Femur (tissue), 1 donor: ENCODE measurements around the gene MYOCOS.
"Not testable (repeated sequence)": the region's sequence is repeated elsewhere in the genome, so short reads cannot be mapped to it uniquely, and the experiment has no call there.

Source experiments
- DNase-seq: peaks from one replicate; pipeline ENCODE4 v3.0.0-alpha.2; 2017

Gene MYOCOS, protein sequence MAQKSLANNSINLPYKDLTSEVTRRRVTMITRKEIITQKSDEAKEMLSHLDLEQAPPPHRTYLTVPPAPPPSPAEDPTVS

DNA sequence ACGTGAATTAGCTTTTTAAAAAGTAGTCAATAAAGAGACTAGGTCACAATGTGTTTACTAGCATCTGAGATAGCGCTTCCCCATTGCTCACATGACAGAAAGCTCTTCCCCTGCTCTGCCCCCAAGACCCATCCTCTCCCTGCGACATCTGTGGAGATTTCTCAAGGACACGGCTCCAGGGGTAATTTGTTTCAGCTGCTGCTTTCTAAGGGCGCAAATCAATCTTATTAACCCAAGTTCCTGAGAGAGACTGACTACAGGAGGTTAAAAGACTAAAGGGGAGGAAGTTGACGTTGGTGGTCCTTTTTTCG lies at the start of gene MYOCOS:
Gene MYOCOS, plus strand, starts transcription at position 92 of the 311 bp plus-strand sequence. CDS start 1,641 bp downstream, outside the sequence.
- DNase-seq = no peak

DNA sequence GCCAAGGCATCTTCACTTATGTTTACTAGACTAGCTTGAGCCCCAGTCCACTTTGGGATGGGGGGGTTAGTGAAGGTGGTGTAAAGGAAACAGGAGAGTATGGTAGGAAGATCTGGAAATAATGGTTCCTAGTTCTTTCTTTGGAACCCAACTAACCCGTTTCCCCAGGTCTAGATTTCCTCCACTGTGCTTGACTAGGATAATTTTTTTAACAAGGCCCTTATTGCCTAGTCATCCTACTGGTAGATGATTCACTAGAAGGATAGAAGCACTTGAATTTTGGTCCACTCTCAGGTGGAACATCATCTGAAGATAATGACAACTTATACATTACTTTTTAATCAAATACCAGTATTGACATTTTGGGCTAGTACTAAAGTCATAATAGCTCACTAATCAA lies 45.9 kb upstream of the MYOCOS start:
- DNase-seq = no peak

DNA sequence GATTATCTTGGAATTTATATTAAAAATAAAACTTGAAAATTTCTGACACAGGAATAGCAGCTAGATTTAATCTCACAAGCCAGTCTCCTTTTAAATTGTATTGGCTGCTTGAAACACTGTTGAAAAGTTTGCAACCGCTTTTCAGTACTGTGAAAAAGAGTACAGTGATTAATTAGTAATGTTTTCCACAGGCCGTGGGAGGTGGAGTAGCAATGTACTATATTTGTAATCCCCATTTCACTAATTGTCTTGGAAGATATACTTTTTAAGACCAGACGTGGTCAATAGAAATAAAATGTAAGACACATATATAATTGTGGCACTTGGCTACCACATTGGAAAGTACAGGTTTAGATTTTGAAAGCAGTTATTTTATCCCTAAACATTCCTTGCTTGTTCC lies 40.8 kb upstream of the MYOCOS start:
- DNase-seq = no peak

DNA sequence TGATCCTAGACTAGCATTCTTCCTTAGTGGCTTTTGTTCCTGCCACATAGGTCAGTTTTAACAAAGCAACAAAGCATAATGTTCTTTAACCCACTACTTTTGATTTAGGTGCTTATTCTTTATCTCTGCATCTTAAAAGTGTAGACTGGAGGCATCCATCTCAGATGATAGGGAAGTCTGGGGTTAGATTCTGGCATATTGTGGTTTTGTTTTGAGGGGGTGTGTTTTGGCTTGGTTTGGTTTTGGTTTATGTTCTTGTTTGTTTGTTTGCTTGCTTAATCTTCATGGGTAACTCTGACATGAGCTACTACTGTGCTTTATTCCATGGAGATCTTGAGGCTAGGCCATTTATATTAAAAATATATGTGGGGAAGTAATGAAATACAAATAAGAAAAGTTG lies 40.3 kb upstream of the MYOCOS start:
- no peak for DNase-seq

DNA sequence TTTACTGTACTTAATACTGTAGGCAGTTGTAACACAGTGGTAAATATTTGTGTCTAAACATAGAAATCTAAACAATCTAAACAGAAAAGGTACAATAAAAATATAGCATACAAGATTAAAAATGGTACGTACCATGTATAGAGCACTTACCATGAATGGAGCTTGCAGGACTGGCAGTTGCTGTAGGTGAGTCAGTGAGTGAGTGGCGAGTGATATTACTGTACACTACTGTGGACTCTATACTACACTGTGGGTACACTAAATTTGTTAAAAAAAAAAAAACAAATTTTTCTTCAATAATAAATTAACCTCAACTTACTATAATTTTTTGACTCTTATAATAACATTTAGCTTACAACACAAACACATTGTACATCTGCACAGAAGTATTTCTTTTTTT lies 39.5 kb upstream of the MYOCOS start:
- no peak for DNase-seq

DNA sequence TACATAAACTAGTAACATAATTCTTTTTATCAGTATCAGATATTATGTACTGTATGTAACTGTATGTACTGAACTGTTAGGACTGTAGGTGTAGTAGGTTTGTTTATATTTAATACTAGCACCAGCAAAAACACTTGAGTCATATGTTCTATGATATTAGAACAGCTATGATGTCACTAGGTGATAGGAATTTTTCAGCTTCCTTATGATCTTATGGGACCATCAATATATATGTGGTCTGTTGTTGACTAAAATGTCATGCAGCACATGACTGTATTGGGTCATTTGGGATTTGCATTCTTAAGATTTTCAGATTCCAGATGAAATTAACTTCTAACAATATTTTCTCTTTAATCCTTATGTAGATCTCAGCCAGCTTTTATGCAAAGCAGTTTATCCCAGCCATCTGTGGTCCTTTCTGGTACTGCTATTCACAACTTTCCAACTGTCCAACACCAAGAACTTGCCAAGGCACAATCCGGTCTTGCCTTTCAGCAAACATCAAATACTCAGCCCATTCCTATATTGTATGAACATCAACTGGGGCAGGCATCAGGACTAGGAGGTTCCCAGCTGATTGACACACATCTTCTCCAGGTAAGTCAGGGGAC lies 38.3 kb upstream of the MYOCOS start:
- DNase-seq = no peak

DNA sequence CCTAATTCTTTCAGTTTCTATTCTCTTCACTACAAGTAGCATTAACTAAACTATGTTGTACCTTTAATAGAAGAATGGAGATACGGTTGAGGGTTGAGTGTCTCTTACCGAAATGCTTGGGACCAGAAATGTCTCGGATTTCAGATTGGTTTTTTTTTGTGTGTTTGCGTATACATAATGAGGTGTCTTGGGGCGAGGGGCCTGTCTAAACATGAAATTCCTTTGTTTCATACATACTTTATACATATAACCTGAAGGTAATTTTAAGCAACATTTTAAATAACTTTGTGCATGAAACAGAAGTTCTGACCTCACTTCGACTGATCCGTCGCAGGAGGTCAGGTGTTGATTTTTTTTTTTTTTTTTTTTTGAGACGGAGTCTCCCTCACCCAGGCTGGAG lies 36.3 kb upstream of the MYOCOS start:
- DNase-seq = no peak

DNA sequence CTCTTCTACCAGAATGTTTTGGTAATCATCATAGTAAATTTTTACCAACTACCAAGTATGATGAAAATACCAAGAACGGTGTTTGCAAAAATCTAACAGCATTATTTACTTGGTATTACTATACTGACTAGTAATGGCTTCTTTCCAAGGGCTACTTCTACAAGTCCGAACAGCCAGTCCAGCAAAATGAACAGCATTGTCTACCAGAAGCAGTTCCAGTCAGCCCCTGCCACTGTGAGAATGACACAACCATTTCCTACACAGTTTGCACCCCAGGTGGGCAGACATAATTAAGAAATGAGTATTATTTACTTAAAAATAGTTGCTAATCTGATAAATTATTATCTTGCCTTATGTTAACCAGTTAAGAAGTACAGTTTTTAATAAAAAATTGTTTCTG lies 33.8 kb upstream of the MYOCOS start:
- DNase-seq = no peak

DNA sequence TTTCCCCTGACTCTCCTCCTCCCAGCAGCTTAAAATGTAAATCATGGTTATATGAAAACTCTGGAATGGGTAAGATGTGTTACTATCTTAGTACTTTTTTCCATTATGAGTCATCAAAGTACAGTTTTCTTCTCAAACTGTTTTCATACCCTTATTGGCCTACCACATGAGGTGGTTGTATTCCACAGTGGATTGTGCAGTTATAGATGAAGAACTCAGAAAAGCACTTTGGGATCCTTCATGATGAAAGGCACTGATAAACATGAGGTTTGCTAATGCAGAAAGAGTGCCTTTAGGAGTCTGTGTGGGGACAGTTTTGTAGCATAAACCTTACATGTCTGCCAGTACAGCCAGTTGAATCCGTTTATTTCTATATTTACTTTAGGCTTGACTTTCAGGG lies 32.0 kb upstream of the MYOCOS start:
- no peak for DNase-seq

DNA sequence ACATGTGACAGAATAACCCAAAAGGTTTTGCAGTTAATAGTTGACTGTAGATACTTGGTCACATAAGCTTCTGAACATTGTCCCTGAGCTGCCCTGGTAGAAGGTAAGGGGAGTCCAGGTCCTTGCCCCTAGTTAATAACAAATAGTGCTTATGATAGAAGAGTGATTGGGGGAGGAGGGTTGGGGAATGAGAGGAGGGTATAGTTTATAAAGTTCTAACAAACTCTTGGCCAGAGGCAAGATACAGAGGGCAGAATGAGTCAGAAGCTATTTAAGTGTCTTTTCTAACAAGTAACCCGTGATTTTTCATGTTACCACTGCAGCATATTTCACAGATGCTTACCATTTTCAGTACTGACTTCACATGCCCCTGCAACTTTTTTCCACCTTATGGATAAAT lies 26.7 kb upstream of the MYOCOS start:
- DNase-seq = no peak

DNA sequence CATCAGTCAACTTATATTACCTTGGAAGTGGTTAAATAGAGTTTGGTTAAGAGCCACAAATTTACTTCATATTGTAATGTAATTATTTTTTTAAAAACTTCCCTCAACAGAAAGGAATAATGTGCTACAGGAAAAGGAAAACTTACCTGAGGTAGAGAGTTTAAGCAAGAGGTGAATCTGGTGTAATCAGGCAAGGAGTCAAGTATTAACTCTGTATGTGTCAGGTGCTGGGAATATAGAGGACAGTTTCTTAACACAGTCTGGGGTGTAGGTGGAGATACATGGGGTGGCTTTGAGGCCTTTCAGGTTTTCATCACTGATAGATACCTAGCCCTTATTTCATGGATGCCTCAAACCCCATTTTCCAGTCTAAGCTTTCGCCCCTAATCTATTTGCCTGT lies 25.9 kb upstream of the MYOCOS start:
- no peak for DNase-seq

DNA sequence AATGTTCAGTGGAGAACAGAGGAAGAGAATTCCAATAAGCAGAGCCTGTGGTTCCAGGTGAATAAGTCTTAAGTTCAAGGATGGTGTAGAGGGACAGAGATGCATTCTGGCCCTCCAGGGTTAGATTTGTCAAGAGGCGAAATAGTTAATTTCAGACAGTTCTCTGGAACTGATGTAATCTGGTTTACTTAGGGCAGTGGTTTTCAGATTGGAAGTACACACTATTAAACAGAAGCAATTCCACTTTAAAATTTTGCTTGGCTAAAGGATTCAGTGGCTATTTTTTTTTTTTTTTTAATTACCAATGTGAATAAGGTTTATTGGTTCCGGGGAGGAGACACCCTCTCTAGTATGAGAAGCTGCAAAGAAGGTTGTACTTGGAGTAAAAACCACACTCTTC lies 25.3 kb upstream of the MYOCOS start:
- DNase-seq = no peak

DNA sequence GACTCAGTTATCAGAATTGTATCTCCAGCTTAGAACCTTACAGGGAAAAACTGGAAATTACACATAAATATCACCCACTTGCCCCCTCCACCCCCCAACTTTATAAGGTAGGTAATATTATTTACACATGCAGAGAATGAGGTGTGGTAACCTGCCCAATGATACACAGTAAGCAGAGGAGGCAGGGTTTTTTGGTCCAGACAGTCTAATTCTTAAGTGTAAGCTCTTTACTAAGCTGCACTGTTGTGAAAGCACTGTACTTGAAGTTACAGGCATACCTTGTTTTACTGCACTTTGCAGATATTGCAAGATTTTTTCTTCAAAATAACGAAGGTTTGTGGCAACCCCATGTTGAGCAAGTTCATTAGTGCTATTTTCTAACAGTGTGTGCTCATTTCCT lies 24.8 kb upstream of the MYOCOS start:
- no peak for DNase-seq

DNA sequence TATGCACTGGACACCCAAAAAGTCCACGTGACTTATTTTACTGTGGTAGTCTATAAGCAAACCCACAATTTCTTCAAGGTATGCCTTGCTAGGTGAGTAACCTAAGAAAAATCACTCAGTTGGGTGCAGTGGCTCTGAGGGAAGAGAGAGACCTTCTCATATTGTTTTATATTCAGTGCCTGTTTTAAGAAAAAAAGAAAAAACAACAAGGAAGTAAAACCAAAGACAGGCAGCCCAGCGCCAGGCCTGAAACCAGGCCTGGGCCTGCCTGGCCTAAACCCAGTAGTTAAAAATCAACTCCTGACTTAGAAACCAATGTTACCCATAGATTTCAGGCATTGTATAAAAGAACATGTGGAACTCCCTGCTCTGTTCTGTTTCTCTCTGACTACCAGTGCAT lies 21.7 kb upstream of the MYOCOS start:
- DNase-seq = not testable (repeated sequence)

DNA sequence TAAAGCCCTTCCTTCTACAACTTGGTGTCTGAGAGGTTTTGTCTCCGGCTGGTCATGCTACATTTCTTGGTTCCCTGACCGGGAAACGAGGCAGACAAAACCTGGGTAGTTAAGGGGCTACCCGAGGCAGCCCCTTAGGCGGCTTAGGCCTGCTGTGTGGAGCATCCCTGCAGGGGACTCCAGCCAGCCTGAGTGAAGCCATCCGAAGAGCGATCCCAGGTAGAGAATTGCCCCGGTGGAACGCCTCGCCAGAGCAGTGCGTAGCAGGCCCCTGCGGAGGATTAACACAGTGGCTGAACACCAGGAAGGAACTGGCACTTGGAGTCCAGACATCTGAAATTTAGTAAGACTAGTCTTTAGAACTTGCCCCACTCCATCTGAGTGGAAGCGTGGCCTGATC lies 21.2 kb upstream of the MYOCOS start:
- DNase-seq = no peak

DNA sequence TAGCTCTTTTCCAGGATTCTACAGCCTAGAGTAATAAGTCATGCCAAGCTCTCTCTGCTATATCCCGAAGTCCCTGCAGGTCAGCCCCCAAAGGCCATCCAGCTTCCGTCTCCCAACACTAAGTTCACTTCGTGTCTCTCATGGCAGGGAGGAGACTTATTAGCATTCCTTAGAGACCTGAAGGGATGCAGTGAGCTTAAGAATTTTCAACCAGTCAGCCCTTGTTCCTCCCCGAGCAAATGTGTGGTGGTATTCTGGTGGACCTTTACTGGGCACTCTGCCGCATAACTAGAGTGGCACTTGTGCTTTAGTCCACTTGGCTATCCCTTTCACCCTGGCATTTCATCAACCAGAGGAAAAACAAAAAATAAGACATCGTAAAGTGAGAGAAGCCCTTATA lies 19.0 kb upstream of the MYOCOS start:
- not testable (repeated sequence) for DNase-seq

DNA sequence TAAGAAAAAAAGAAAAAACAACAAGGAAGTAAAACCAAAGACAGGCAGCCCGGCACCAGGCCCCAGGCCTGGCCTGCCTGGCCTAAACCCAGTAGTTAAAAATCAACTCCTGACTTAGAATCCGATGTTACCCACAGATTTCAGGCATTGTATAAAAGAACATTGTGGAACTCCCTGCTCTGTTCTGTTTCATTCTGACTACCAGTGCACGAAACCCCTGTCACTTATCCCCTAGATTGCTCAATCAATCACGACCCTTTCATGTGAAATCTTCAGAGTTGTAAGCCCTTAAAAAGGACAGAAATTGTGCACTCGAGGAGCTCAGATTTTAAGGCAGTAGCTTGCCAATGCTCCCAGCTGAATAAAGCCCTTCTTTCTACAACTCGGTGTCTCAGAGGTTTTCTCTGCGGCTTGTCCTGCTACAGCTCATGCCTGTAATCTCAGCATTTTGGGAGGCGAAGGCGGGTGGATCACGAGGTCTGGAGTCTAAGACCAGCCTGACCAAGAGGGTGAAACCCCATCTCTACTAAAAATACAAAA lies 15.6 kb upstream of the MYOCOS start:
- DNase-seq = no peak

DNA sequence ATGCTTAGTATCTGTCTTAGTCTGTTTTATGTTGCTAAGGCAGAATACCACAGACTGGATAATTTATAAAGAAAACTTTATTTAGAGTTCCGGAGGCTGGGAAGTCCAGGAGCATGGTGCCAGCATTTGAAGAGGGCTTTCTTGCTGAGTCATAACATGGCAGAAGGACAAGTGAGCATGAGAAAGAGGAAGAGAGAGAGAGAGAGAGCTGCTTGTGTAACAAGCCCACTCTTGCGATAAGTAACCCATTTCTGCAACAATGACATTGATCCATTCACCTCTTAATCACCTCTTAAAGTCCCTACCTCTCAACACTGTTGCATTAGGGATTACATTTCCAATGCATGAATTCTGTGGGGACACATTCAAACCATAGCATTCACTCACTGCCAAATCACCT lies 11.7 kb upstream of the MYOCOS start:
- no peak for DNase-seq

DNA sequence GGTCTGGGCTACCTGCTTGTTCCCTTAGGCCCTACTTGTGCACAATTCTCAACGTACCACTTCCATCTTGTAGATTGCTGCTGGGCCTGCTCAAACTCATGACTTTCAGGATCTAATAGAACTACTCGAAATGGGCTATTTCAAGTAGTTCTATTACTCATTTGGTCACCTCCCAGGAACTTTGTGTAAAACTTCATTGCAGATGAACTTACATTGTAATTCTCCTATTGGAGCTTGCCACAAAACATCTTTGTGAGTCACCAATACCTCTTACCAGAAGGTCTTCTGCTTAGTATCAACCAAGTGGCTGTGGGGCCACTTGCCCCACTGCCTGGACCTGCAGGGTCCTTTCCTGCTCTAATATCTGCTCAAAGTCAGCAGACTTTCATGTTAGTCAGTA lies 10.7 kb upstream of the MYOCOS start:
- DNase-seq = no peak

DNA sequence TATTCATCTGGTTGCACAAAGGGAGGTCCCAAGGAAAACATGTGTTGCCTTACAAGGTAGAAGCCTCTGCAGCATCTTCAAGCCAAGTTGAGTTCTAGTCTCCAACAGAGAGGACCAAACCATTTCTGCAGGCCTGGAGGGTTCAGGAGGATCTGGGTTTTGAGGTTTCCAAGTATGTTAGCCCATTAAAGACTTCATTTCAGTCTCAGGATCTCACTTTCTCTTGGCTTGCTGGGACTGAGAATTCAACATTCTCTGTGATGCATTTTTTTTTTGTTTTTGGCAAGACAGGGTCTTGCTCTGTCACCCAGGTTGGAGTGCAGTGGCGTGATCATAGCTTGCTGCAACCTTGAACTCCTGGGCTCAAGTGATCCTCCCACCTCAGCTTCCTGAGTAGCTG lies 8.8 kb upstream of the MYOCOS start:
- no peak for DNase-seq

DNA sequence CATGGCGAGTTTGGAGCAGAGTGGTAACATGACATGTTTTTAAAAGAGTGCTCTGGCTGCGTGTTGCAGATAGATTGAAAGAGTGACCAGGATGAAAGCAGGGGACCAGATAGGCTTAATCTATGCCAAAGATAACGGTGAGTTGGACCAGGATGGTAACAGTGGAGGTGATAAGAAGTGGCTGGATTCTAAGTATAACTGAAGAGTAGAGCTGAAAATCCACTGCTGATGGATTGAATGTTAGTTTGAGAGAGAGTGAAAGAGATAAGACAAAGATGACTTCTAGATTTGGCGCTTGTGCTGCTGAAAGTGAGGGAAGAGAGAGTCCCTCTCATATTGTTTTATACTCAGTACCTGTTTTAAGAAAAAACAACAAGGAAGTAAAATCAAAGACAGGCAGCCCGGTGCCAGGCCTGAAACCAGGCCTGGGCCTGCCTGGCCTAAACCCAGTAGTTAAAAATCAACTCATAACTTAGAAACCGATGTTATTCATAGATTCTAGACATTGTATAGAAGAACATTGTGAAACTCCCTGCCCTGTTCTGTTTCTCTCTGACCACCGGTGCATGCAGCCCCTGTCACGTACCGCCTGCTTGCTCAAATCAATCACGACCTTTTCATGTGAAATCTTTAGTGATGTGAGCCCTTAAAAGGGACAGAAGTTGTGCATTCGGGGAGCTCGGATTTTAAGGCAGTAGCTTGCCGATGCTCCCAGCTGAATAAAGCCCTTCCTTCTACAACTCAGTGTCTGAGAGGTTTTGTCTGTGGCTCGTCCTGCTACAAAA lies 6.7 kb upstream of the MYOCOS start:
- DNase-seq = not testable (repeated sequence)

DNA sequence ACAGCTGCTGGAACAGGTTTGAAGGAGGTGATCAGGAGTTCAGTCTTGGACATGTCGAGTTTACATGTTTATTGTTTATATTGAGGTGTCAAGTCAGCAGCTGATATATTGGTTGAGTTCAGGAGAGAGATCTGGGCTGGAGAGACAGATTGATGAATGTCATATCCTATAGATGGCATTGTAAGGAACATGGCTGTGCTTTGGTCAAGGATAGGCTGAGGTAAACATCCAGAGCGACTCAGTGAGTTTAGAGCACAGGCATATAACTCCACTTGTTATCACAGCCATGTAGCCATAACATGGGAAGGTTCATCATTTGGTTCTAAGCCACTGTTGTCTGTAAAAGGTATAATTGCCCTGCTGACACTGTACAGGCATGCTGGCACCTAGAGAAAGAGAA lies 5.5 kb upstream of the MYOCOS start:
- DNase-seq = no peak

DNA sequence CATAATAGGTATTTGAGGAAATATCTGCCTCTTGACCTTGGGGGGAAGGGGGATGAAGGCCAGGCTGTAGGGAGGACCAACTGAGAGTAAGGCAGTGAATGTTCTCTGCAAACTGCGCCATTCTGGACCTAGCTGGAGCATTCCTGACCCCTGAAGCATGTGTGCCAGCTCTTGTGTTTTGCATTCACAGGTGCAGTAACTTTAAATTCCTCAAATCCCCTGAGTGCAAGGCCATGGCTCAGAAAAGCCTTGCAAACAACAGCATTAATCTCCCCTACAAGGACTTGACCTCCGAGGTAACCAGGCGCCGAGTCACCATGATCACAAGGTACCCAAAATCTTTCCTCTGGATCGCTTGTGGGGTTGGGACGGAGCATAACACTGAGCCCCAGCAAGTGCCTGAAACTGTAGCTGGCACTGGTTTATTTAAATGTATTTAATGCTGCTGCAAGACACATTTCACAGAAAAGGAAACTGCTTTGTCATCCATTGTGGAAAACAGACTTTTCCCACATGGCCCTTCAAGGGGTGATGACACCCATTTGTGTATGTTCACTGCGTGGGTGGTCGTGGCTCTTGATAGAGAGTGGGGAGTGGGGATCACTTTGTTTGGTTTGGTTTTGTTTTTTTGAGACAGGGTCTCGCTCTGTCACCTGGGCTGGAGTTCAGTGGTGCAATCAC lies 1.7 kb downstream of the MYOCOS start:
- DNase-seq = no peak

DNA sequence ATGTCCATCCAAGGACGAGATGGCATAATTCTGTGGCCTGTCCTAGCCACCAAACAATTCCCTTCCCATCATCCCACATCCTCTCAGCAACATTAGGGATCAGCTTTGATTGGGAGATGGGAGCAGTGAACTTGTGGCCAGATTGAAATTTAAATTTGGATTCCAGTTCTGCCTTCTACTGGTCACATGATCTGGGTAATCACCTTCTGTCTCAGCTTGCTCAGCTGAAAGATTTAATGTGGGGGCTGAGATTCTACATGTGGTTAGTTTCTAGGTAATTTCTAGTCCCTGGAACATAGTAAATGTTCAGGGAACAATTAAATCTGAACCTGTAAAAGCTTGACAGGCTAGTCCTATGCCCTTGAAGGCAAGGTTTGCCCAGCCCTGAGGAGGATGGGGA lies 3.2 kb downstream of the MYOCOS start:
- DNase-seq = no peak
